BJ (cell line): ENCODE measurements around the gene MRS2. TPM values are rescaled to one million over a fixed set of nuclear protein-coding genes. Genes with fewer than 3 reads are reported as not detected.

Source experiments
- CTCF ChIA-PET: fragments of 350-600 bp; formaldehyde crosslinking; extraction: SDS; loops from one replicate; lab custom pipeline; 2021; ENCODE audit warnings: antibody characterized with exemption, inconsistent platforms; lab: Yijun Ruan, JAX
- POLR2A ChIA-PET: fragments of 300-600 bp; sonication (Branson Sonifier 250); formaldehyde crosslinking; extraction: SDS; loops from one replicate; lab custom pipeline; 2021; ENCODE audit warnings: antibody characterized with exemption; lab: Charles Lee
- DNase-seq: peaks from one replicate; pipeline ENCODE4 v3.0.0-alpha.2; 2011; ENCODE audit warnings: low read depth
- H3K27me3 ChIP-seq: 2 replicates; pipeline ENCODE4 v1.6.0; 2011; ENCODE audit warnings: low read length; ENCODE audit not compliant: control insufficient read depth, insufficient read depth
- H3K36me3 ChIP-seq: 2 replicates; pipeline ENCODE4 v1.5.1; 2011; ENCODE audit warnings: low read length; ENCODE audit not compliant: control insufficient read depth, insufficient read depth
- H3K4me3 ChIP-seq: 2 replicates; pipeline ENCODE4 v1.5.1; 2011; ENCODE audit warnings: low read depth, mild to moderate bottlenecking, control low read depth, low read length
- CTCF ChIP-seq: IDR thresholded peaks from 2 replicates; pipeline ENCODE4 v1.5.1; 2011; ENCODE audit warnings: low read depth, mild to moderate bottlenecking, control low read depth, inconsistent platforms, low read length, moderate library complexity; ENCODE audit not compliant: insufficient read depth
- polyA plus RNA-seq: library from polyadenylated mRNA; depleted of rRNA; stranded (reverse); fragments of >200 nt; gene quantifications from 2 replicates; pipeline ENCODE4 v1.2.3, GENCODE V29; 2011

The MRS2 gene
- polyA plus RNA-seq, 1 experiment, result 6.5 TPM

- TF ChIP-seq CTCF, result no peak
- POLR2A ChIA-PET, result no interaction called here
- H3K4me3 ChIP-seq, result no peak overlapping the region
- H3K36me3 ChIP-seq, result no peaks in the 10 kb centered on the region
- DNase-seq, result no peak
- H3K27me3 ChIP-seq, result no peaks in the 10 kb centered on the region
- CTCF ChIA-PET, result interaction anchor here (1.1 to 1.8 kb wide), 2 partner anchors 11 to 24 kb away, joined by 3 to 4 read pairs; no protein-coding TSS in a partner anchor
These were observed 51.7 kb downstream of the MRS2 start for GRCh38 chr6:24454452-24454851.

GRCh38 chr6:24455061-24455460 is 52.3 kb downstream of the MRS2 start:
- no peak overlapping the region for H3K4me3 ChIP-seq
- CTCF ChIA-PET, result interaction anchor here (1.1 to 1.8 kb wide), 2 partner anchors 12 to 24 kb away, joined by 3 to 4 read pairs; no protein-coding TSS in a partner anchor
- DNase-seq, result no peak
- H3K27me3 ChIP-seq, result no peaks in the 10 kb centered on the region
- no peaks in the 10 kb centered on the region for H3K36me3 ChIP-seq
- TF ChIP-seq CTCF, result no peak
- POLR2A ChIA-PET, result no interaction called here

- Histone ChIP-seq H3K36me3 (no peaks in the 10 kb centered on the region), H3K4me3 (no peak overlapping the region), H3K27me3 (no peaks in the 10 kb centered on the region)
- ChIA-PET CTCF (no interaction called here), POLR2A (interaction anchor here (0.5 kb wide), 1 partner anchor 13 kb away, joined by 3 read pairs; no protein-coding TSS in a partner anchor)
- DNase-seq, result no peak
- TF ChIP-seq CTCF, result no peak
These were observed 55.4 kb downstream of the MRS2 start for GRCh38 chr6:24458134-24458533.

GRCh38 chr6:24458941-24459340 is 56.2 kb downstream of the MRS2 start:
- ChIA-PET CTCF (interaction anchor here (0.5 kb wide), 1 partner anchor 41 kb away, joined by 3 read pairs; no protein-coding TSS in a partner anchor), POLR2A (no interaction called here)
- DNase-seq, result no peak
- H3K27me3 ChIP-seq, result no peaks in the 10 kb centered on the region
- no peak overlapping the region for H3K4me3 ChIP-seq
- TF ChIP-seq CTCF, result no peak
- no peaks in the 10 kb centered on the region for H3K36me3 ChIP-seq

GRCh38 chr6:24460966-24461365 is 58.2 kb downstream of the MRS2 start:
- no peak for TF ChIP-seq CTCF
- DNase-seq, result no peak
- CTCF ChIA-PET, result no interaction called here

More at GRCh38 chr6:24460966-24461365, 58.2 kb downstream of the MRS2 start:
- Histone ChIP-seq H3K36me3 (no peaks in the 10 kb centered on the region), H3K4me3 (no peak overlapping the region), H3K27me3 (no peaks in the 10 kb centered on the region)
- POLR2A ChIA-PET, result no interaction called here
